Spleen (tissue), 11 donors: ENCODE results near the gene SIRPB2. TPM values are rescaled to one million over a fixed set of nuclear protein-coding genes. Genes with fewer than 3 reads are reported as not detected.
A peak's percentile ranks its signal among the peaks of the same experiment; 100 is the strongest.

Experiments
- DNase-seq: peaks from one replicate; pipeline ENCODE4 v3.0.0-alpha.2; 2020
- H3K27ac ChIP-seq, 8 donors: fragments of 200-600 bp; sonication (generic) in 7 of 8; 1 replicate in 4 of 8; 2 replicates in 4 of 8; pipeline versions ENCODE4 v1.5.0 to v1.8.0; 2016 to 2021; ENCODE audit warnings: inconsistent platforms in 4 of 8, mild to moderate bottlenecking in 4 of 8, moderate library complexity in 1 of 8
- H3K27me3 ChIP-seq, 7 donors: fragments of 200-600 bp; sonication (generic) in 6 of 7; replicated peaks in 1 of 7; 1 replicate in 4 of 7; 2 replicates in 3 of 7; pipeline versions ENCODE4 v1.5.0 to v1.8.0; 2016 to 2021; ENCODE audit warnings: inconsistent platforms in 3 of 7, mild to moderate bottlenecking in 1 of 7
- H3K36me3 ChIP-seq, 6 donors: fragments of 200-600 bp; sonication (generic) in 5 of 6; 1 replicate in 4 of 6; 2 replicates in 2 of 6; pipeline versions ENCODE4 v1.5.0 to v1.8.0; 2016 to 2021; ENCODE audit warnings: inconsistent platforms in 2 of 6
- H3K4me1 ChIP-seq, 6 donors: fragments of 200-600 bp; sonication (generic) in 5 of 6; 1 replicate in 3 of 6; 2 replicates in 3 of 6; pipeline versions ENCODE4 v1.5.0 to v1.8.0; 2016 to 2021; ENCODE audit warnings: inconsistent platforms in 3 of 6
- H3K4me3 ChIP-seq, 8 donors: fragments of 200-600 bp; sonication (generic) in 7 of 8; 1 replicate in 4 of 8; 2 replicates in 4 of 8; pipeline versions ENCODE4 v1.5.0 to v1.8.0; 2016 to 2021; ENCODE audit warnings: inconsistent platforms in 4 of 8, mild to moderate bottlenecking in 4 of 8, moderate library complexity in 2 of 8
- H3K9me3 ChIP-seq, 8 donors: fragments of 200-600 bp; sonication (generic) in 7 of 8; 1 replicate in 4 of 8; 2 replicates in 4 of 8; pipeline versions ENCODE4 v1.5.0 to v1.8.0; 2016 to 2021; ENCODE audit warnings: inconsistent platforms in 4 of 8
- POLR2A ChIP-seq, 3 donors: fragments of 450-650 bp; IDR thresholded peaks; one replicate each; pipeline ENCODE4 v1.5.1; 2017; ENCODE audit warnings: antibody characterized with exemption in 3 of 3, mild to moderate bottlenecking in 1 of 3
- POLR2AphosphoS5 ChIP-seq, 3 donors: sonication (generic); formaldehyde crosslinking; IDR thresholded peaks; one replicate each; pipeline ENCODE4 v1.5.1; 2017; ENCODE audit warnings: antibody characterized with exemption in 3 of 3
- WGBS, 5 donors: extraction: QIAGEN DNeasy Blood & Tissue Kit in 3 of 5; methylation state at CpG; one replicate each; pipeline versions ENCODE4 v1.1.5 to v1.1.7; 2013 to 2018; 5-methylcytosine and 5-hydroxymethylcytosine counted together
- intact Hi-C: fragments of 100-400 bp; cut with DNase I; formaldehyde crosslinking; loops from one replicate; pipeline ENCODE4 v1.15.0; 2023; ENCODE audit warnings: low total_unique reads
- polyA plus RNA-seq, 3 donors: library from polyadenylated mRNA; stranded (reverse); fragments of 200-250 nt; gene quantifications; one replicate each; pipeline ENCODE4 v1.2.1, GENCODE V29; 2013
- total RNA-seq, 7 donors: library from RNA; depleted of rRNA in 3 of 7; stranded (reverse); fragments of >200 nt in 3 of 7; fragmentation: NEBNext Ultra II Directional in 4 of 7; extraction: Animal tissue kit (Norgen Biotek cat#: 25700) in 4 of 7; gene quantifications; one replicate each; pipeline versions ENCODE4 v1.1.0 to v1.2.1, GENCODE V29; 2016 to 2021
- TF ChIP-seq, protein P1 (sequence below), 11 experiments: fragments of 200-600 bp in 7 of 11; fragments of 450-650 bp in 4 of 11; sonication (generic) in 4 of 11; IDR thresholded peaks in 8 of 11; conservative IDR thresholded peaks in 3 of 11; 1 replicate in 7 of 11; 2 replicates in 4 of 11; pipeline versions ENCODE4 v1.4.0 to v1.8.0; 2016 to 2021; ENCODE audit warnings: antibody characterized with exemption in 11 of 11, inconsistent platforms in 4 of 11, mild to moderate bottlenecking in 1 of 11
- donor health status: healthy with polysubstance abuse.
- donor health status: DM: no; HTN: no; CAD: no; lungs with moderate emphysema.
- donor health status: DM: no; HTN: no; CAD: no.
- donor health status: Bipolar disorder and iron deficiency.
- donor health status: healthy.
- donor health status: DM: no; HTN: no; CAD: no.
- donor health status: DM: yes; HTN: yes; CAD: no.

Gene SIRPB2
- total and polyA plus RNA-seq, 10 donors = 2.1 to 92.2 (median 31.4) TPM

DNA sequence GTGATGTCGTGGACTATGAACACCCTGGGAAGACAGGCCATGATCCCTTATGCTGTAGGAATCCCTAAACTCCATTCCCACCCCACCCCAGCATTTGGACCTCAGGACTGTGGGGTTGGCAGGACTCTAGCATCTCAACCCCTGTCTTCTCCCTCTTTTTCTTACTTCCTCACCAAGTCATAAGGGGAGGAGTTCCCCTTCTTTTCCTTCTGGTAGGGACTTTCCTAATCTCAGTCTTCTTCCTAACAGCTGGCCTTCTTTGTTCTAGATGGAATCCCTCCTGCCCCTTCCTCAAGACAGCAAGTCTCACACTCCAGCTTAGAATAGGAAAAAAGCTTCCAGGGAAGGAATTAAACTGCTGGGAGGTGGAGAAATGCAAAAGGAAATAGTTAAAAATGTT lies 2.3 kb upstream of the SIRPB2 start:
- intact Hi-C loops = no loop called here
- no peak for TF ChIP-seq POLR2AphosphoS5 (IDR thresholded peaks at IDR 0.05)
- no peak for TF ChIP-seq POLR2A (IDR thresholded peaks at IDR 0.05)
- TF ChIP-seq, protein P1, sequence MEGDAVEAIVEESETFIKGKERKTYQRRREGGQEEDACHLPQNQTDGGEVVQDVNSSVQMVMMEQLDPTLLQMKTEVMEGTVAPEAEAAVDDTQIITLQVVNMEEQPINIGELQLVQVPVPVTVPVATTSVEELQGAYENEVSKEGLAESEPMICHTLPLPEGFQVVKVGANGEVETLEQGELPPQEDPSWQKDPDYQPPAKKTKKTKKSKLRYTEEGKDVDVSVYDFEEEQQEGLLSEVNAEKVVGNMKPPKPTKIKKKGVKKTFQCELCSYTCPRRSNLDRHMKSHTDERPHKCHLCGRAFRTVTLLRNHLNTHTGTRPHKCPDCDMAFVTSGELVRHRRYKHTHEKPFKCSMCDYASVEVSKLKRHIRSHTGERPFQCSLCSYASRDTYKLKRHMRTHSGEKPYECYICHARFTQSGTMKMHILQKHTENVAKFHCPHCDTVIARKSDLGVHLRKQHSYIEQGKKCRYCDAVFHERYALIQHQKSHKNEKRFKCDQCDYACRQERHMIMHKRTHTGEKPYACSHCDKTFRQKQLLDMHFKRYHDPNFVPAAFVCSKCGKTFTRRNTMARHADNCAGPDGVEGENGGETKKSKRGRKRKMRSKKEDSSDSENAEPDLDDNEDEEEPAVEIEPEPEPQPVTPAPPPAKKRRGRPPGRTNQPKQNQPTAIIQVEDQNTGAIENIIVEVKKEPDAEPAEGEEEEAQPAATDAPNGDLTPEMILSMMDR (IDR thresholded peaks at IDR 0.05 in 8 of 11, conservative IDR thresholded peaks at IDR 0.05 in 3 of 11) = no peak
- WGBS, 5 donors = 58 to 71% (median 68%) methylated on average over 1 of the region's 1 CpG
- H3K9me3 ChIP-seq = no peaks in the 10 kb centered on the region
- no peak for DNase-seq
- H3K36me3 ChIP-seq = no peaks in the 10 kb centered on the region
- H3K4me1 ChIP-seq = peaks cover 10 to 46% (median 28%) of the 10 kb centered on the region in 6 donors
- H3K27ac ChIP-seq = peak overlapping the region in 3 of 8 donors; percentile 93 to 94 (median 93)
- H3K4me3 ChIP-seq = no peak overlapping the region
- H3K27me3 ChIP-seq = peaks cover 0 to 4% (median 0%) of the 10 kb centered on the region in 7 donors

DNA sequence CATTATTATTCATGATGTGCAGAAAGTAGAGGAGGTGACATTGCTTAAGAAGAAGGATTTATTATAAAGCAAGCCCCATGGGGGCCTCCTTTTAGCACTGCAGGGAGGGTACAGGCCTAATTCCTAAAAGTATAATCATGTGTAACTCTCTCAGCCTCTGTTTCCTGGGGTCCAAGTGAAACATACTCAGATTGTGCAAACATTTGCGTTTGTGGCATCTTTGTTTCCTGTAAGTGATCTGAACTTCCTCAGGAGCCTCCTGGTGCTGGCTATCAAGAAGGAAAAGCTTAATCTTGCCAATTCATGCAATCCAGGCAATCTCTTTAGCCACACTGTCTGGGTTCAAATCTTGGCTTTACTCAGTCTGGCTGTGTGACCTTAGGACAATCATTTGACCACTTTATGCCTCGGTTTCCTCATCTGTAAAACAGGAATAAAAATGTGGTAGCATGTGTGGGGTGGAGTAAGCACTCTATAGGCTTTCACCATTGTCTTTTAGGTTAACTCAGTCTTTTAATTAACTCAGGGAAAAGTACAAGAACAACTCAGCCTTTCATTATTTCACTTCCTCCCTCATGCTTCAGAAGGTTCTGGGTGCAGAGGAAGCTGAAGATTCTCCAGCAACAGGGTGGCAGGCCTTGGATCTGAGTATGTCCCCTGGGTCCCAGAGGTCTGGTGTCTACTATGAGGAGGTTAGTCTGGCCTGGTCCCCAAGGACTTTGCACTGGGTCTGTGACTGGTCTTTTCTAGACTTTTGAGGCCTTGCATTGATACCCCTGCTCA lies 831 bp upstream of the SIRPB2 start:
- TF ChIP-seq, protein P1 (IDR thresholded peaks at IDR 0.05 in 8 of 11, conservative IDR thresholded peaks at IDR 0.05 in 3 of 11) = no peak
- TF ChIP-seq POLR2AphosphoS5 (IDR thresholded peaks at IDR 0.05) = no peak
- no peak for TF ChIP-seq POLR2A (IDR thresholded peaks at IDR 0.05)
- peaks cover 10 to 60% (median 28%) of the 10 kb centered on the region in 6 donors for H3K4me1 ChIP-seq
- no peaks in the 10 kb centered on the region for H3K9me3 ChIP-seq
- WGBS, 5 donors = 19 to 49% (median 23%) methylated on average over 2 of the region's 2 CpGs
- H3K27ac ChIP-seq = peak overlapping the region in 7 of 8 donors; percentile 75 to 94 (median 87)
- H3K4me3 ChIP-seq = peak overlapping the region in 3 of 8 donors; percentile 36 to 64 (median 41)
- H3K27me3 ChIP-seq = no peaks in the 10 kb centered on the region
- H3K36me3 ChIP-seq = no peaks in the 10 kb centered on the region
- intact Hi-C loops = no loop called here
- no peak for DNase-seq

DNA sequence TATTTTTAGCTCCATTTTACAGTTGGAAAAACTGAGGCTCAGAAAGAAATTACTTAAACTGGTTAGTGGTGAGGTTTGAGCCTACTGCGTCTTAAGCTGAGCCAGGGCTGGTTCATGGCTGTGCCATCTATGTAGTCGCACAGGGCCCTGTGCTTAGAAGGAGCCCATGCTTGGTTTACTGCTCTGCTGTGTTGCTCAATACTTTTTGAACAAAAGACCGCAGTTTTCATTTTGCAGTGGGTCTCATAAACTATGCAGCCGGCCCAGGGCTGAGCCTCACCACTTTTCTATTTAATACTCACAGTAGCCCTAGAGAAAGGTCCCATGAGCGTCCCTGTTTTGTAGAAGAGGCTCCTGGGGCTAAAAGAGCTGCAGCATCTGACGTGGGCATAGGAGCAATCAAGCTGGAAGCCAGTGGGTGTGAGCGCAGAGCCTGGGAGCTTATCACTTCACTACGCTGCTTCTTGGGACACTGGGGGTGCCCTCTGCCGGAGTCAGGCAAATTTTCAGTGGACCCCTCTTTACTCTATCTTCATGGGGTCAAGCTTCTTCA lies 501 bp downstream of the SIRPB2 start:
- Histone ChIP-seq H3K9me3 (no peaks in the 10 kb centered on the region), H3K27ac (peak overlapping the region in 7 of 8 donors; percentile 75 to 94 (median 87)), H3K36me3 (no peaks in the 10 kb centered on the region), H3K4me3 (peak overlapping the region in 7 of 8 donors; percentile 12 to 64 (median 33)), H3K4me1 (peaks cover 10 to 74% (median 28%) of the 10 kb centered on the region in 6 donors), H3K27me3 (no peaks in the 10 kb centered on the region)
- DNase-seq = no peak
- 42 to 83% (median 59%) methylated on average over 7 to 9 of the region's 9 CpGs for WGBS, 5 donors
- intact Hi-C loops = no loop called here
- TF ChIP-seq POLR2AphosphoS5 (IDR thresholded peaks at IDR 0.05) (no peak), POLR2A (IDR thresholded peaks at IDR 0.05) (no peak)
- TF ChIP-seq, protein P1 (IDR thresholded peaks at IDR 0.05 in 8 of 11, conservative IDR thresholded peaks at IDR 0.05 in 3 of 11) = no peak
